Glutamatergic neuron (in vitro differentiated cells): ENCODE data around the gene ZNF791. TPM values are rescaled to one million over a fixed set of nuclear protein-coding genes. Genes with fewer than 3 reads are reported as not detected.

ENCODE experiments used
- DNase-seq: peaks from one replicate; pipeline ENCODE4 v3.0.0; 2022
- H3K27ac Mint-ChIP-seq: one replicate; pipeline ENCODE4 v1.8.0; 2020; ENCODE audit warnings: mild to moderate bottlenecking, mixed read lengths, inconsistent platforms; ENCODE audit not compliant: unreplicated experiment
- H3K27me3 Mint-ChIP-seq: one replicate; pipeline ENCODE4 v1.8.0; 2020; ENCODE audit warnings: mild to moderate bottlenecking, moderate library complexity, mixed read lengths, inconsistent platforms; ENCODE audit not compliant: unreplicated experiment
- H3K36me3 Mint-ChIP-seq: one replicate; pipeline ENCODE4 v1.8.0; 2020; ENCODE audit warnings: mild to moderate bottlenecking, mixed read lengths, inconsistent platforms; ENCODE audit not compliant: unreplicated experiment
- H3K4me1 Mint-ChIP-seq: one replicate; pipeline ENCODE4 v1.8.0; 2020; ENCODE audit warnings: mild to moderate bottlenecking, low read depth, mixed read lengths, inconsistent platforms; ENCODE audit not compliant: unreplicated experiment
- H3K4me3 Mint-ChIP-seq: one replicate; pipeline ENCODE4 v1.8.0; 2020; ENCODE audit warnings: mild to moderate bottlenecking, mixed read lengths, inconsistent platforms; ENCODE audit not compliant: unreplicated experiment
- H3K9me3 Mint-ChIP-seq: one replicate; pipeline ENCODE4 v1.8.0; 2020; ENCODE audit warnings: mild to moderate bottlenecking, moderate library complexity, mixed read lengths, inconsistent platforms; ENCODE audit not compliant: unreplicated experiment
- total RNA-seq: library from RNA; stranded (reverse); fragmentation: NEBNext Ultra II Directional; extraction: Animal tissue kit (Norgen Biotek cat#: 25700); gene quantifications from one replicate; pipeline ENCODE4 v1.2.1, GENCODE V29; 2021; ENCODE audit not compliant: unreplicated experiment
- TF ChIP-seq, protein P1 (sequence below): fragments of 200-600 bp; sonication (generic); IDR thresholded peaks from one replicate; pipeline ENCODE4 v1.5.0; 2021; ENCODE audit not compliant: partially characterized antibody, unreplicated experiment

The ZNF791 gene
- total RNA-seq, 1 donor from 2014 or later, result 27.6 TPM

- no peak for DNase-seq
- no peak overlapping the region for H3K27ac Mint-ChIP-seq
- H3K27me3 Mint-ChIP-seq, result no peaks in the 10 kb centered on the region
- H3K9me3 Mint-ChIP-seq, result peaks cover 4% of the 10 kb centered on the region
- peaks cover 3% of the 10 kb centered on the region for H3K36me3 Mint-ChIP-seq
- TF ChIP-seq, protein P1, sequence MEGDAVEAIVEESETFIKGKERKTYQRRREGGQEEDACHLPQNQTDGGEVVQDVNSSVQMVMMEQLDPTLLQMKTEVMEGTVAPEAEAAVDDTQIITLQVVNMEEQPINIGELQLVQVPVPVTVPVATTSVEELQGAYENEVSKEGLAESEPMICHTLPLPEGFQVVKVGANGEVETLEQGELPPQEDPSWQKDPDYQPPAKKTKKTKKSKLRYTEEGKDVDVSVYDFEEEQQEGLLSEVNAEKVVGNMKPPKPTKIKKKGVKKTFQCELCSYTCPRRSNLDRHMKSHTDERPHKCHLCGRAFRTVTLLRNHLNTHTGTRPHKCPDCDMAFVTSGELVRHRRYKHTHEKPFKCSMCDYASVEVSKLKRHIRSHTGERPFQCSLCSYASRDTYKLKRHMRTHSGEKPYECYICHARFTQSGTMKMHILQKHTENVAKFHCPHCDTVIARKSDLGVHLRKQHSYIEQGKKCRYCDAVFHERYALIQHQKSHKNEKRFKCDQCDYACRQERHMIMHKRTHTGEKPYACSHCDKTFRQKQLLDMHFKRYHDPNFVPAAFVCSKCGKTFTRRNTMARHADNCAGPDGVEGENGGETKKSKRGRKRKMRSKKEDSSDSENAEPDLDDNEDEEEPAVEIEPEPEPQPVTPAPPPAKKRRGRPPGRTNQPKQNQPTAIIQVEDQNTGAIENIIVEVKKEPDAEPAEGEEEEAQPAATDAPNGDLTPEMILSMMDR, result no peak
- no peaks in the 10 kb centered on the region for H3K4me1 Mint-ChIP-seq
- H3K4me3 Mint-ChIP-seq, result no peak overlapping the region
Measured at GRCh38 chr19:12596927-12597548, 13.7 kb upstream of the ZNF791 start.

GRCh38 chr19:12597594-12597993, 13.1 kb upstream of the ZNF791 start:
- Mint-ChIP-seq H3K9me3 (peaks cover 1% of the 10 kb centered on the region), H3K27me3 (no peaks in the 10 kb centered on the region), H3K27ac (no peak overlapping the region), H3K4me3 (no peak overlapping the region), H3K36me3 (peaks cover 4% of the 10 kb centered on the region), H3K4me1 (no peaks in the 10 kb centered on the region)
- DNase-seq, result no peak
- TF ChIP-seq, protein P1, result no peak

- Mint-ChIP-seq H3K9me3 (peaks cover 1% of the 10 kb centered on the region), H3K4me1 (no peaks in the 10 kb centered on the region), H3K27me3 (no peaks in the 10 kb centered on the region), H3K36me3 (peaks cover 4% of the 10 kb centered on the region), H3K4me3 (no peak overlapping the region), H3K27ac (no peak overlapping the region)
- no peak for DNase-seq
- TF ChIP-seq, protein P1, result no peak
Measured at GRCh38 chr19:12603714-12604113, 7.0 kb upstream of the ZNF791 start.

GRCh38 chr19:12606796-12607195, 3.9 kb upstream of the ZNF791 start:
- Mint-ChIP-seq H3K9me3 (peaks cover 9% of the 10 kb centered on the region), H3K4me1 (no peaks in the 10 kb centered on the region), H3K27ac (no peak overlapping the region), H3K27me3 (peaks cover 5% of the 10 kb centered on the region), H3K4me3 (no peak overlapping the region), H3K36me3 (peaks cover 3% of the 10 kb centered on the region)
- TF ChIP-seq, protein P1, result no peak
- DNase-seq, result no peak

- H3K4me3 Mint-ChIP-seq, result no peak overlapping the region
- no peak overlapping the region for H3K27ac Mint-ChIP-seq
- no peak for DNase-seq
- TF ChIP-seq, protein P1, result no peak
- no peaks in the 10 kb centered on the region for H3K36me3 Mint-ChIP-seq
- peaks cover 9% of the 10 kb centered on the region for H3K9me3 Mint-ChIP-seq
- no peaks in the 10 kb centered on the region for H3K4me1 Mint-ChIP-seq
- peaks cover 5% of the 10 kb centered on the region for H3K27me3 Mint-ChIP-seq
Measured at GRCh38 chr19:12607631-12608030, 3.1 kb upstream of the ZNF791 start.
